Activated CD4-positive, alpha-beta T cell treated with anti-CD3 and anti-CD28 coated beads, Interleukin-2, amount 10 ng/mL, durations not matched to agents 7 days and 5 days (primary cell): ENCODE data around the gene GPR15LG. TPM values are rescaled to one million over a fixed set of nuclear protein-coding genes. Genes with fewer than 3 reads are reported as not detected.
"Not testable (repeated sequence)": the region's sequence is repeated elsewhere in the genome, so short reads cannot be mapped to it uniquely, and the experiment has no call there.

Source experiments
- CTCF ChIA-PET: fragments of 350-600 bp; sonication (Branson Sonifier 250); formaldehyde crosslinking; loops from one replicate; lab custom pipeline; 2021; ENCODE audit warnings: antibody characterized with exemption; lab: Charles Lee
- POLR2A ChIA-PET: fragments of 350-600 bp; sonication (Branson Sonifier 250); formaldehyde crosslinking; loops from one replicate; lab custom pipeline; 2021; ENCODE audit warnings: antibody characterized with exemption; lab: Charles Lee
- DNase-seq: peaks from one replicate; pipeline ENCODE4 v3.0.0-alpha.2; 2020
- H3K27ac Mint-ChIP-seq: one replicate; pipeline ENCODE4 v1.8.0; 2021; ENCODE audit warnings: mild to moderate bottlenecking, moderate library complexity, mixed read lengths
- H3K27me3 Mint-ChIP-seq: one replicate; pipeline ENCODE4 v1.8.0; 2021; ENCODE audit warnings: mixed read lengths
- H3K36me3 Mint-ChIP-seq: one replicate; pipeline ENCODE4 v1.8.0; 2021; ENCODE audit warnings: low read depth, mixed read lengths
- H3K4me1 Mint-ChIP-seq: one replicate; pipeline ENCODE4 v1.8.0; 2021; ENCODE audit warnings: mixed read lengths
- H3K4me3 Mint-ChIP-seq: one replicate; pipeline ENCODE4 v1.8.0; 2021; ENCODE audit warnings: mild to moderate bottlenecking, moderate library complexity, mixed read lengths
- H3K9me3 Mint-ChIP-seq: one replicate; pipeline ENCODE4 v1.8.0; 2021; ENCODE audit warnings: mixed read lengths
- total RNA-seq, 2 experiments: library from RNA; stranded (reverse); gene quantifications; one replicate each; pipeline ENCODE4 v1.2.3, GENCODE V29; 2021

Gene GPR15LG
- total RNA-seq, 2 experiments from 2014 or later: not detected

DNA sequence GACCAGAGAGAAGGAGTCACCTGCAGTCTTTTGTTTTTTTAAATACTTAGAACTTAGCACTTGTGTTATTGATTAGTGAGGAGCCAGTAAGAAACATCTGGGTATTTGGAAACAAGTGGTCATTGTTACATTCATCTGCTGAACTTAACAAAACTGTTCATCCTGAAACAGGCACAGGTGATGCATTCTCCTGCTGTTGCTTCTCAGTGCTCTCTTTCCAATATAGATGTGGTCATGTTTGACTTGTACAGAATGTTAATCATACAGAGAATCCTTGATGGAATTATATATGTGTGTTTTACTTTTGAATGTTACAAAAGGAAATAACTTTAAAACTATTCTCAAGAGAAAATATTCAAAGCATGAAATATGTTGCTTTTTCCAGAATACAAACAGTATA, 20.8 kb upstream of the GPR15LG start:
- Mint-ChIP-seq H3K36me3 (peaks cover 37% of the 10 kb centered on the region), H3K27me3 (no peaks in the 10 kb centered on the region), H3K4me3 (no peak overlapping the region), H3K9me3 (no peaks in the 10 kb centered on the region), H3K4me1 (peaks cover 14% of the 10 kb centered on the region), H3K27ac (no peak overlapping the region)
- no peak for DNase-seq
- POLR2A ChIA-PET: no interaction called here
- CTCF ChIA-PET: no interaction called here

- H3K4me1 Mint-ChIP-seq: peaks cover 14% of the 10 kb centered on the region
- no peak overlapping the region for H3K4me3 Mint-ChIP-seq
Observed at GRCh38 chr10:84155521-84155920, 18.1 kb upstream of the GPR15LG start.

DNA sequence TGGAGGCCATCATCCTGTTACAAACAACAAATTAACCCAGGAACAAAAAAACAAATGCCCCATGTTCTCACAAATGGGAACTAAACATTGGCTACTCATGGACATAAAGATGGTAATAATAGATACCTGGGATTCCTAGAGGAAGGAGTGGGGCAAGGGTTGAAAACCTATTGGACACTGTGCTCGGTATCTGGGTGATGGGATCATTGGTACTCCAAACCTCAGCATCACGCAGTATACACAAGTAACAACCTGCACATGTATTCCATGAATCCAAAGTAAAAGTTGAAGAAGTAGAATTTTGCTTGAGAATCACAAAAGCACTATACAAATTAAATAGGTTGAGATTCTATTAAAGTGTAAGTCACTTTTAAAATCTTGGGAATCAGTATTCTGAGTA, 17.6 kb upstream of the GPR15LG start:
- peaks cover 2% of the 10 kb centered on the region for H3K27me3 Mint-ChIP-seq
- CTCF ChIA-PET: interaction anchor here (0.6 to 1.5 kb wide), 4 partner anchors 8 to 47 kb away, joined by 3 to 6 read pairs (median 4); no protein-coding TSS in a partner anchor
- peaks cover 11% of the 10 kb centered on the region for H3K4me1 Mint-ChIP-seq
- H3K9me3 Mint-ChIP-seq: no peaks in the 10 kb centered on the region
- DNase-seq: no peak
- no peak overlapping the region for H3K4me3 Mint-ChIP-seq
- no peak overlapping the region for H3K27ac Mint-ChIP-seq
- POLR2A ChIA-PET: no interaction called here
- H3K36me3 Mint-ChIP-seq: peaks cover 18% of the 10 kb centered on the region

More at GRCh38 chr10:84155521-84155920, 18.1 kb upstream of the GPR15LG start:
- Mint-ChIP-seq H3K36me3 (peaks cover 23% of the 10 kb centered on the region), H3K27me3 (peaks cover 2% of the 10 kb centered on the region), H3K27ac (no peak overlapping the region), H3K9me3 (no peaks in the 10 kb centered on the region)
- ChIA-PET POLR2A (interaction anchor here (0.6 kb wide), 1 partner anchor 17 kb away, joined by 4 read pairs; no protein-coding TSS in a partner anchor), CTCF (interaction anchor here (0.6 to 1.5 kb wide), 4 partner anchors 10 to 48 kb away, joined by 3 to 6 read pairs (median 3); no protein-coding TSS in a partner anchor)
- no peak for DNase-seq

GRCh38 chr10:84156768-84157167, 16.8 kb upstream of the GPR15LG start:
- Mint-ChIP-seq H3K4me3 (no peak overlapping the region), H3K9me3 (no peaks in the 10 kb centered on the region), H3K27ac (no peak overlapping the region), H3K4me1 (peaks cover 10% of the 10 kb centered on the region), H3K36me3 (peaks cover 17% of the 10 kb centered on the region), H3K27me3 (peaks cover 2% of the 10 kb centered on the region)
- DNase-seq: no peak
- ChIA-PET POLR2A (interaction anchor here (0.8 kb wide), 1 partner anchor 21 kb away, joined by 3 read pairs; no protein-coding TSS in a partner anchor), CTCF (interaction anchor here (1.1 to 1.5 kb wide), 3 partner anchors 9 to 46 kb away, joined by 3 to 4 read pairs (median 3); no protein-coding TSS in a partner anchor)

GRCh38 chr10:84158061-84158460, 15.5 kb upstream of the GPR15LG start:
- ChIA-PET CTCF (interaction anchor here (0.9 to 1.8 kb wide), 4 partner anchors 10 to 46 kb away, joined by 3 to 6 read pairs (median 4); partner anchors contain the start of gene GHITM), POLR2A (no interaction called here)
- H3K27ac Mint-ChIP-seq: no peak overlapping the region
- DNase-seq: no peak
- H3K9me3 Mint-ChIP-seq: no peaks in the 10 kb centered on the region
- H3K4me3 Mint-ChIP-seq: no peak overlapping the region
- H3K4me1 Mint-ChIP-seq: peaks cover 10% of the 10 kb centered on the region
- H3K27me3 Mint-ChIP-seq: peaks cover 3% of the 10 kb centered on the region
- H3K36me3 Mint-ChIP-seq: peaks cover 9% of the 10 kb centered on the region

GRCh38 chr10:84158550-84158949, 15.1 kb upstream of the GPR15LG start:
- Mint-ChIP-seq H3K27ac (no peak overlapping the region), H3K4me1 (peaks cover 10% of the 10 kb centered on the region), H3K36me3 (peaks cover 9% of the 10 kb centered on the region), H3K4me3 (no peak overlapping the region), H3K27me3 (peaks cover 6% of the 10 kb centered on the region), H3K9me3 (no peaks in the 10 kb centered on the region)
- CTCF ChIA-PET: interaction anchor here (0.7 to 1.8 kb wide), 5 partner anchors 9 to 44 kb away, joined by 3 to 6 read pairs (median 4); partner anchors contain the start of gene GHITM
- POLR2A ChIA-PET: no interaction called here
- DNase-seq: no peak

GRCh38 chr10:84159076-84159685, 14.4 kb upstream of the GPR15LG start:
- H3K4me1 Mint-ChIP-seq: peaks cover 10% of the 10 kb centered on the region
- no peak overlapping the region for H3K4me3 Mint-ChIP-seq
- ChIA-PET POLR2A (no interaction called here), CTCF (interaction anchor here (0.7 to 1.8 kb wide), 5 partner anchors 9 to 44 kb away, joined by 3 to 6 read pairs (median 4); partner anchors contain the start of gene GHITM)
- no peak overlapping the region for H3K27ac Mint-ChIP-seq
- peaks cover 9% of the 10 kb centered on the region for H3K36me3 Mint-ChIP-seq
- no peak for DNase-seq
- peaks cover 10% of the 10 kb centered on the region for H3K27me3 Mint-ChIP-seq
- H3K9me3 Mint-ChIP-seq: no peaks in the 10 kb centered on the region

GRCh38 chr10:84160663-84161362, 12.8 kb upstream of the GPR15LG start:
- ChIA-PET CTCF (no interaction called here), POLR2A (no interaction called here)
- no peak overlapping the region for H3K4me3 Mint-ChIP-seq
- H3K4me1 Mint-ChIP-seq: peaks cover 10% of the 10 kb centered on the region
- no peak overlapping the region for H3K27ac Mint-ChIP-seq
- no peak for DNase-seq
- peaks cover under 1% of the 10 kb centered on the region for H3K36me3 Mint-ChIP-seq
- no peaks in the 10 kb centered on the region for H3K9me3 Mint-ChIP-seq
- peaks cover 17% of the 10 kb centered on the region for H3K27me3 Mint-ChIP-seq

GRCh38 chr10:84163996-84164395, 9.6 kb upstream of the GPR15LG start:
- ChIA-PET POLR2A (no interaction called here), CTCF (interaction anchor here (0.7 to 1.6 kb wide), 3 partner anchors 25 to 90 kb away, joined by 4 to 5 read pairs (median 4); partner anchors contain the start of gene GHITM)
- Mint-ChIP-seq H3K4me1 (no peaks in the 10 kb centered on the region), H3K4me3 (no peak overlapping the region), H3K27me3 (peaks cover 20% of the 10 kb centered on the region), H3K36me3 (no peaks in the 10 kb centered on the region), H3K27ac (no peak overlapping the region), H3K9me3 (no peaks in the 10 kb centered on the region)
- DNase-seq: no peak

DNA sequence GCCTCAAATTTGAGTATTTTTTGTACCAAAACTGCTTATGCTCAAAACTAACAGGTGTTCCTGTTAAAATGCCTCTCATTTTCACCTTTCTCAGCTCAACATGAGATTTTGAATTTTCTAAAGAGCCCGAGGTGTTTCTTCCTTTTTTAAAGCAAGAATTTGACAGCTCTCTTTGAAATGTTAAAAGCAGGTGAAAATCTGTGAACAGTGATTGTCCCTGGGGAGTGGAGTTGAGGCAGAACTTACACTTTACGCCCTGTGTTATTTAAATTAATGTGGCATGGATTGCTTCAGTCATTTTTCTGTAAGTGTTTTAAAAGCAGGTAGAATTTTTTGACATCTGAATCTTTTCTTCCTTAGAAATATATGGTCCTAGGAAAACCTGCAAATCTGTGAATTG, 9.2 kb upstream of the GPR15LG start:
- H3K36me3 Mint-ChIP-seq: no peaks in the 10 kb centered on the region
- DNase-seq: no peak
- H3K27me3 Mint-ChIP-seq: peaks cover 19% of the 10 kb centered on the region
- no peaks in the 10 kb centered on the region for H3K9me3 Mint-ChIP-seq
- ChIA-PET CTCF (interaction anchor here (0.7 to 1.4 kb wide), 2 partner anchors 29 to 90 kb away, joined by 4 to 5 read pairs; no protein-coding TSS in a partner anchor), POLR2A (no interaction called here)
- no peak overlapping the region for H3K27ac Mint-ChIP-seq
- H3K4me1 Mint-ChIP-seq: no peaks in the 10 kb centered on the region
- H3K4me3 Mint-ChIP-seq: no peak overlapping the region

GRCh38 chr10:84166620-84167288, 6.8 kb upstream of the GPR15LG start:
- Mint-ChIP-seq H3K4me1 (no peaks in the 10 kb centered on the region), H3K36me3 (no peaks in the 10 kb centered on the region), H3K9me3 (no peaks in the 10 kb centered on the region), H3K27me3 (peaks cover 19% of the 10 kb centered on the region), H3K27ac (no peak overlapping the region), H3K4me3 (no peak overlapping the region)
- ChIA-PET CTCF (interaction anchor here (0.6 to 1.5 kb wide), 3 partner anchors 8 to 72 kb away, joined by 3 to 5 read pairs (median 4); no protein-coding TSS in a partner anchor), POLR2A (no interaction called here)
- no peak for DNase-seq

- CTCF ChIA-PET: interaction anchor here (1.0 to 1.6 kb wide), 3 partner anchors 9 to 11 kb away, joined by 3 to 5 read pairs (median 4); no protein-coding TSS in a partner anchor
- H3K36me3 Mint-ChIP-seq, POLR2A ChIA-PET, H3K4me3 Mint-ChIP-seq, H3K9me3 Mint-ChIP-seq, DNase-seq, H3K4me1 Mint-ChIP-seq, H3K27ac Mint-ChIP-seq: not testable (repeated sequence)
- H3K27me3 Mint-ChIP-seq: peaks cover 19% of the 10 kb centered on the region
Observed at GRCh38 chr10:84167289-84167653, 6.3 kb upstream of the GPR15LG start.
